ENCODE results near the gene ASNSD1. TPM values are rescaled to one million over a fixed set of nuclear protein-coding genes. Genes with fewer than 3 reads are reported as not detected.

The ASNSD1 gene
- total RNA-seq, 3 donors from 2014 or later (not counting 1 experiment from before 2014, with no cell fraction given) = 17.5 to 30.4 (median 30.3) TPM

- no peak overlapping the region for H3K4me3 ChIP-seq (ENCODE audit: low read length)
- H3K4me1 ChIP-seq (ENCODE audit: control insufficient read depth, insufficient read depth, low read length) = no peaks in the 10 kb centered on the region
- H3K36me3 Mint-ChIP-seq = no peaks in the 10 kb centered on the region
- H3K4me1 Mint-ChIP-seq = peaks cover 4% of the 10 kb centered on the region in 2 donors
- ATAC-seq (no peak), DNase-seq (no peak)
- no peaks in the 10 kb centered on the region for H3K36me3 ChIP-seq (ENCODE audit: control insufficient read depth, insufficient read depth, low read length)
- 94% methylated on average over 4 of the region's 4 CpGs for whole genome bisulfite sequencing (ENCODE audit: insufficient coverage)
- H3K27me3 ChIP-seq (ENCODE audit: control insufficient read depth, insufficient read depth, low read length) = no peaks in the 10 kb centered on the region
- peaks cover 10 to 12% of the 10 kb centered on the region in 2 donors for H3K27me3 Mint-ChIP-seq (ENCODE audit: low read depth in 2 of 2)
- no peak overlapping the region for H3K27ac Mint-ChIP-seq
- TF ChIP-seq CTCF (IDR thresholded peaks at IDR 0.05) = no peak
- H3K4me3 Mint-ChIP-seq = no peak overlapping the region
- no peak overlapping the region for H3K27ac ChIP-seq (ENCODE audit: low read length)
- H3K9me3 Mint-ChIP-seq = no peaks in the 10 kb centered on the region
- intact Hi-C loops (cut with micrococcal nuclease) = no loop called here
- no peaks in the 10 kb centered on the region for H3K9me3 ChIP-seq (ENCODE audit: control insufficient read depth, insufficient read depth, low read length)
Observed at GRCh38 chr2:189614585-189614984, 46.7 kb upstream of the ASNSD1 start.

- Histone ChIP-seq H3K27me3 (ENCODE audit: control insufficient read depth, insufficient read depth, low read length) (no peaks in the 10 kb centered on the region), H3K4me3 (ENCODE audit: low read length) (no peak overlapping the region), H3K9me3 (ENCODE audit: control insufficient read depth, insufficient read depth, low read length) (no peaks in the 10 kb centered on the region), H3K4me1 (ENCODE audit: control insufficient read depth, insufficient read depth, low read length) (no peaks in the 10 kb centered on the region), H3K36me3 (ENCODE audit: control insufficient read depth, insufficient read depth, low read length) (no peaks in the 10 kb centered on the region), H3K27ac (ENCODE audit: low read length) (no peak overlapping the region)
- DNase-seq (no peak), ATAC-seq (no peak)
- Mint-ChIP-seq H3K27me3 (ENCODE audit: low read depth in 2 of 2) (peaks cover 3 to 7% of the 10 kb centered on the region in 2 donors), H3K4me1 (peaks cover 2% of the 10 kb centered on the region in 2 donors), H3K27ac (no peak overlapping the region), H3K4me3 (no peak overlapping the region), H3K9me3 (no peaks in the 10 kb centered on the region), H3K36me3 (no peaks in the 10 kb centered on the region)
- no peak for TF ChIP-seq CTCF (IDR thresholded peaks at IDR 0.05)
- WGBS (ENCODE audit: insufficient coverage) = no CpG with 5 or more reads among the region's 1 CpG
- intact Hi-C loops (cut with micrococcal nuclease) = no loop called here
Observed at GRCh38 chr2:189618197-189618596, 43.1 kb upstream of the ASNSD1 start.

- no peaks in the 10 kb centered on the region for H3K4me1 ChIP-seq (ENCODE audit: control insufficient read depth, insufficient read depth, low read length)
- ATAC-seq (no peak), DNase-seq (no peak)
- peaks cover 3 to 9% of the 10 kb centered on the region in 2 donors for H3K4me1 Mint-ChIP-seq
- H3K27me3 Mint-ChIP-seq (ENCODE audit: low read depth in 2 of 2) = no peaks in the 10 kb centered on the region
- TF ChIP-seq CTCF (IDR thresholded peaks at IDR 0.05) = no peak
- H3K36me3 Mint-ChIP-seq = no peaks in the 10 kb centered on the region
- no peaks in the 10 kb centered on the region for H3K36me3 ChIP-seq (ENCODE audit: control insufficient read depth, insufficient read depth, low read length)
- H3K27me3 ChIP-seq (ENCODE audit: control insufficient read depth, insufficient read depth, low read length) = no peaks in the 10 kb centered on the region
- no peaks in the 10 kb centered on the region for H3K9me3 Mint-ChIP-seq
- H3K4me3 Mint-ChIP-seq = no peak overlapping the region
- no peak overlapping the region for H3K27ac ChIP-seq (ENCODE audit: low read length)
- intact Hi-C loops (cut with micrococcal nuclease) = no loop called here
- no peak overlapping the region for H3K27ac Mint-ChIP-seq
- H3K9me3 ChIP-seq (ENCODE audit: control insufficient read depth, insufficient read depth, low read length) = no peaks in the 10 kb centered on the region
- H3K4me3 ChIP-seq (ENCODE audit: low read length) = no peak overlapping the region
Observed at GRCh38 chr2:189621781-189622180, 39.5 kb upstream of the ASNSD1 start.

GRCh38 chr2:189623049-189623448, 38.2 kb upstream of the ASNSD1 start:
- intact Hi-C loops (cut with micrococcal nuclease) = no loop called here
- Mint-ChIP-seq H3K9me3 (no peaks in the 10 kb centered on the region), H3K27ac (no peak overlapping the region), H3K36me3 (no peaks in the 10 kb centered on the region), H3K4me3 (no peak overlapping the region), H3K4me1 (peaks cover 3 to 9% of the 10 kb centered on the region in 2 donors), H3K27me3 (ENCODE audit: low read depth in 2 of 2) (no peaks in the 10 kb centered on the region)
- no peak for DNase-seq
- H3K36me3 ChIP-seq (ENCODE audit: control insufficient read depth, insufficient read depth, low read length) = no peaks in the 10 kb centered on the region
- ATAC-seq = no peak
- no peaks in the 10 kb centered on the region for H3K9me3 ChIP-seq (ENCODE audit: control insufficient read depth, insufficient read depth, low read length)
- no peak for TF ChIP-seq CTCF (IDR thresholded peaks at IDR 0.05)
- no peaks in the 10 kb centered on the region for H3K4me1 ChIP-seq (ENCODE audit: control insufficient read depth, insufficient read depth, low read length)
- H3K27me3 ChIP-seq (ENCODE audit: control insufficient read depth, insufficient read depth, low read length) = no peaks in the 10 kb centered on the region
- WGBS (ENCODE audit: insufficient coverage) = 89% methylated on average over 1 of the region's 1 CpG
- no peak overlapping the region for H3K4me3 ChIP-seq (ENCODE audit: low read length)
- no peak overlapping the region for H3K27ac ChIP-seq (ENCODE audit: low read length)

All from natural killer cell (primary cell).